Measurements from ENCODE around the gene CLK4.

The CLK4 gene

DNA sequence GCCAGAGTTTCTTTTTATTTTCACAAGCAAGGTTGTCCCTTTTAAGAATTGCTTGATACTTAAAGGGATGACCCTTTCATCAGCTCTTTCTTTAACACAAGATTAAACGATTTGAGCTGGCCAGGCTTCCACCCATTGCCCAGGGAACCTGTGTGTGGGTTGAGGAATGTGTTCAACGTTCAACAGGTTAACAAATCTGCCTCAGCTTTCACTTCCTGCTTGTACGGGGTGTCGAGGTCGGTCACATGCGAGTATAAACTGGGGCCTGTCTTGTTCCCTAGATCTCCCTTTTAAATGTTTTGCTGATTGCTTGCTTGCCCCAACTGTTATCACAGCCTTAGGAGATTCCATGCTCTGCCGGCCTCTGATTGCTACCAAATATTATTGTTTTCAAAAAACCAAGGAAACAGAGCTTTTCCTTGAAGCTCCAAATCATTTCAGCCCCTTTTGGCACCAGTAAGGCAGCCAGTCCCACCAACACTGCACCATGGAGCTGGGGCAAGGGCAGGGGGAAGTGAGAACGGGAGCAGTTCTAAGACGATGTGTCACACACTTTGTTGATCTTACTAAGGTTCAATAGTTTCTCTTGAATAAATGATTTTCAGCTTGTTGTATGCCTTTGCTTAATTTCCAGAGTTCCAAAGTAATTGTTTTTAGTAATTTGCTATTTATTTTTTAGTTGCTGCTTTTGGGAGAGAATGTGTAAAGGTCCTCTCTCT lies 10.7 kb upstream of the CLK4 start:
- no peak for DNase-seq (ENCODE audit: low read depth)

DNA sequence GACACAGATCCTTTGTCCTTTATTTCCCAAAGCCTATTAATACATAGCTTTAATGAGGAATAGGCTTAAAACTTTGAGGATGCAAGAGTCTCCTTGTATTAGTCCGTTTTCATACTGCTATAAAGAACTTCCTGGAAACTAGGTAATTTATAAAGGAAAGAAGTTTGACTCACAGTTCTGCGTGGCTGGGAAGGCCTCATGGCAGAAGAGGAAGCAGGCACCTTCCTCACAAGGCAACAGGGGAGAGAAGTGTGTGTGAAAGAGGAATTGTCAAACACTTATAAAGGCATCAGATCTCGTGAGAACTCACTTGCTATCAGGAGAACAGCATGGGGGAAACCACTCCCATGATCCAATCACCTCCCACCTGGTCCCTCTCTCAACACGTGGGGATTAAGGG lies 5.4 kb upstream of the CLK4 start:
- no peak for DNase-seq (ENCODE audit: low read depth)

DNA sequence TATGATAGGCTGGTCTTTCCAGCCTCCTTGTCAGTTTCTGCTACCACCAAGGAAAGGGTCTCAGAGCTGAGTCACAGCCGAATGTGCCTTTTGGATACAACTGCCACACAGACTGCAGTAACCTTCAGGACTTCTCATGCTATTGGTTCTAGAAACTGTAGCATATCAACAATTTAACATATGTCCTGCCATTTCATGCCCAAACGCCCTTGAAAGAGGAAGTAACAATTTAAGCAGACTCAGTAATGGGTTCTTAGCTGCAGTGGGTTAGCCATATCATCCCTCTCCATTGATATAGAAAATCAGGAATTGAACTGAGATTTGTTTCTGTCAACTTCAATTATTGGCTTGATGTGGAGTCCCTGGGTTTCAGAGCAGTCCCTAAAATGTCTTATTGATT lies 4.1 kb upstream of the CLK4 start:
- no peak for DNase-seq (ENCODE audit: low read depth)

DNA sequence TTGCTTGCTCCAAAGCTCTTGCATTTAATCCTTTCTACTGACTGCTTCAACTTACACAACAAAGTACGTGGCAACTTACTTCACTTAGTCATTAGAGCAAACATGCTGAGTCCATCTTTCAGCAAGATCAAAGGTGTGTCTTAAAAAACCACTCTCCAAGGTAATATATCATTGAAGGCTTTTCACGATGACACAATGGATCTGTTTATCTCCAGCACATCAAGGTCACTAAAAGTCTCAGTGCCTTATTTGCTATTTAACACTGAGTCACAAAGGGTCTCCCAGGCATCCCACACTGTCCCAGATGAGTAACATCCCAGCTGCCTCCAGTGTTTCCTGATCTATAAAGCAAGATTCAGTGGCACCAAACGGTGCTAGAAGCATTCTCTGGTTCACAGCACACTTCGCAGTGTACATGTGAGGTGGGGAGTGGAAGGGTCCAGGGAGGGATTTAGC lies 3.7 kb upstream of the CLK4 start:
- DNase-seq (ENCODE audit: low read depth), result no peak

DNA sequence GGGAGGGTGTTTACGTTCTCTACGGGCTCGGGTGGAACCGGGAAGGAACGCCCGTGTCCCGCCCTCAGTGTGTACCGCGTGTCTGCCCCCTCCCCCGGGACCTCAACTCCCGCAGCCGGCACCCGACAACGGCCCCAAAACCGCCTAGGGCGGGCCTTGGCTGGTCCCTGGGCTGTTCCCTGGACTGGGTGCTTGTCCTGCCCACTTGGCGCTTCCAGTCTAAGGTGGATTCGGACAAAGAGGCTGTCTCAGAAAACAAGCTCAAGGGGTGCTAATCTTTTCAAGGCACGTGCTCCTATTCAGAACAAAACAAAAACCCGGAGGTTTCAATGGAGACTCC lies 379 bp upstream of the CLK4 start:
- no peak for DNase-seq (ENCODE audit: low read depth)

DNA sequence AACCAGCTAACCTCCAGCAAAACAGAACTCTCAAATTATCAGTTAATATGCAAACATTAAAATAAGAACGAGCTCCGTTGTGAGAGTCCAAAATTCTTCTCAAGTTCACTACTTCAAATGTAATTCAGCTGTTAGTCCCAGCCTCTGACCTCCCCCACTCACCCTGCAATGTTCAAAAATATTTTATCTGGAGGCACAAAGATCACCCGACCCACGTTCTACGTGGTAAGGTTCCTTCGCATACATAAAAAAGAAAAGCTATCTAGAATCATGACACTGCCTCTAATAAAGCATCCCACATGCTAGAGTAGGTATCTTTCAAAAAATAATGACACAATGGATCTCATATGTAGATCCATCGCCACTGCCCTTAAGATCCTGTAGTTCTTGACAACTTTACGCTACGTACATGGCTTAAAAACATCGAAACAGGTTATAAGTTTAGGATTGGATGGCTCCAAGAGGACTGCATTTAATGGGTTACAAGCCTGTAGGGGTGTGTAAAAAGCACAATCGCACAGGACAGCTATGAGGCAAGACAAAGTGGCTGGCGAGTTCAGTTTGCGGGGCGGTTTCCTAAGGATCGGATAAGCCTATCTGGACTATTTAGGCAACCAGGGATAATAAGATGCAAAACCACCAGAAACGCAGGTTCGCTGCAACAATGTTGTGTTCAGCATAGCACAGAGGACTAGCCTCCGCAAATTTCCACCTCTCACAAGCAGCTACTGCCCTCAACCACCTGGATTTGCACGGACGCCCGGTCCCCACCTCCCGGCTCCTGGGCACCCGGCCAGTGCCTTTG lies 969 bp downstream of the CLK4 start:
- no peak for DNase-seq (ENCODE audit: low read depth)

DNA sequence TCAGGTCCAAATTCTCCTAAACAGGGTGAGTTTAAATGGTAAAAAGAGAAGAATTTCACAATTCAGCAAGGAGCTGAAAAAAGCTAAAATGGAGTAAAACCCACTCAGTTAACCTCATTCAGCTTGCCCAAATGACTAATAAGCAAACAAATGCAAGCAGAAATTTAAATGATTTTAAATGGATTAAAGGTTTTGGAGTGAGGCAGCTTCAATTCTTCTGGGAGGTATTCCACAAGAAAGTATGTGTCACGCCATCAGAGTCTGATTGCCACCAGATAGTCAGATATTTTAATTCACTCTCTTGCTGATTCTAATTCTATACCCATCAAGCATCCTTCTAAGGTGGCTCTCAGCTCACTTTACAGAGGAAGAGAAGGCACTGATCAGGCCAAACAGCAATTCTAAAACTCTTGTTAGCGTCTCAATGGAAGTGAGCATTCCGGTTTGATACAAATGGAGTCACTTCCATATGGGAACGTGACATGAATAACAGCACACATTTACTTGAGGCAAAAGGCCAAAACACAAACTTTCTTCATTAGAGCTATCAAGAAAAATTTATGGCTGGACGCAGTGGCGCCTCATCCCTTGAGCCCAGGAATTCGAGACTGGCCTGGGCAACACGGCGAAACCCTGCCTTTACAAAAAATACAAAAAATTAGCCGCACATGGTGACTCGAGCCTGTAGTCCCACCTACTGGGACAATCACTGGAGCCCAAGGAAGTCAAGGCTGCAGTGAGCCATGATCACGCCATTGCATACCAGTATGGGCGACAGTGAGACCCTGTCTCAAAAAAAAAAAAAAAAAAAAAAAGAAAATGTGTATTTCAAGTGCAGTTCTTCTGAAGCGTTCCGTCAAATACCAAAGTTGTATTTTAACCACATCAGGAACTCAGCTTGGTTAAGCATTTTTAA lies 2.0 kb downstream of the CLK4 start:
- no peak for DNase-seq (ENCODE audit: low read depth)

DNA sequence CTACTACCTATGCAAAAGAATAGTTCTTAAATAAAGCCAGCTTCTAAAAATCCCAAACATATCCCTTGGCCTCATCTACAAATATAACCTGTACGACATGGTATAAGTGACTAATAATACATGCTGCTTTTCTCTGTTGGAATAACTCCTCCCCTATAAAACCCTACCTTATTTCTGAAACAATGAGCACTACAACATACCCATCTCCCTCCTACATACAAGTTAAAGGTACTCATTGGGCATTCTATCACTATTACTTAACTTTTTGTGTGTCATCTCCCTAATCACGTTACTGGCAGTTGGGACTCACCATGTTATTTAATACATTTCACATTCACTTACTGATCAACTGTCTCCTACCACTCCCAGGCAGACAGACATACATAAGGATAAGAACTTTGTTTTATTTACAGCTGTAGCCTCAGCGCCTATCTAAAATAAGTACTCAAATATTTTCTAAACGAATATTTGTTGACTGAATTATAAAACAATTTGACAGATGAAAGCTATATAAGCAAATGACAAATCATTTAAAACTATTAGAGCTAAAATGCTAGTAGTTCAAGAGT lies 4.1 kb downstream of the CLK4 start:
- no peak for DNase-seq (ENCODE audit: low read depth)

DNA sequence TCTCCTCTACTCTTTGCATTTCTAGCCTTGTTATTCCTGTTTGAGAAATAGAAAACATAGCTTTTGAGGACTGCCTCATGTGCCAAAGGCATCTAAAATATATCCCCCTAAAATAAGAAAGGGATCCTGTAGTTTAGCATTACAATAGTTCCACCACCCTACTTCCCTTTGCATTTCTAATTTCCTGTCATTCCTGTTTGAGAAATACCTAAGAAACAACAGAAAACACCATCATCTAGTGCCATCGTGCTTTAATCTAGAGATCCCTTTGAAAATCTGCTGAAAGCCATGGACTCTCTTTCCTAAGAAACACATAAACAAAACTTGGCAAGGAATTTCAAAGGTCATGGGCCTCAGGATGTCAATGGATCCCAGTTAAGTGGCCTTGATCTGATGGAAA lies 7.5 kb downstream of the CLK4 start:
- DNase-seq (ENCODE audit: low read depth), result no peak

DNA sequence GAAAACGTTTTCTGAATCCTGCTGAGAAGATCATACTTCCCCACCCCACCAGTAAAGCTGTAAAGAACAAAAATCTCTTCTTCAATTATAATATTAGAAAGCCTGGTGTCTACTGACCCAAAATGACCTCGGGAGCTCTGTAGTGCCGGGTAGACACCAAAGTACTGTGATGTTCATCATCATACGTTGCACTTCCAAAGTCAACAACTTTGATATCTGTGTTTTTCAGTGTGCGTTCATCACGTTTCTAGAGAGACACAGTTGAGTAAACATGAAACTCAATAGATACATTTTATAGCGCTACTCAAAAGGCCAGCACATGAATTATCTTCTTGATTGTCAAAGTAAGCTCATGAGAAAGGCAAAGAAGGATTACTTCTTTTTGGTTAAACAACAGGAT lies 14.6 kb downstream of the CLK4 start:
- DNase-seq (ENCODE audit: low read depth), result no peak

DNA sequence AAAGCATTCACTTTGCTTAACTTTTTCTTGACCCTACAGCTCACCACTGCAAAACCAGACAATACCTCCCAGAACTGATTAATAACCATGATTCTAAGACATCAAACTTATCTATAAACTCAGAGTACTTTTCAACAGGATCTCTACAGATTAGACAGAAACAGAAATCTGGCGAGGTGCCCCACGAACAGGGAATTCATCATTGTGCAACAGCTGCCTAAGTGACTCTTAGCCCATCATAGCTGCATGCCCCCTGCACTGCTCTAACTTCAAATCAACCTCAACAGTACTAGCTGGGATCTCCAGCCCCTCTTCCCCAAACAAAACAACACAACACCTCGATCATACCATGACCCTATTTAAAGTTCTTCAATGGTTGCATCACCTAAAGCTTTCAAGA lies 20.6 kb downstream of the CLK4 start:
- DNase-seq (ENCODE audit: low read depth), result no peak

DNA sequence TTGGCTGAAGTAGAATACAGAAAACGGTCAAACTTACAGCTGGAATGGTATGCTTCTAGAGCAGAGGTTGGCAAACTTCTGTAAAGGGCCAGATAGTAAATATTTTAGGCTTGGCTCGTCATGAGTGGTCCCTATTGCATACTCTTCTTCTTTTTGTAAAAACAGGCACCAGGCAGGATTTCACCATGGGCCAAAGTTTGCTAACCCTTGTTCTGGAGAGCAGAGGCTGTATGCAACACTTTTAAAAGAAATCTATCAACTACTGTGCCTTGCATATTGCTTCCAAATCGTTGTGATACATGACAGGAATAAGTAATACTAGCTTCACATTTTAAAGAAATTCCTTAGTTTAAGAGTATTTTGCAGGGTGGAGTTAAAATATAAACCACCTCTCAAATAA lies 21.1 kb downstream of the CLK4 start:
- no peak for DNase-seq (ENCODE audit: low read depth)

DNA sequence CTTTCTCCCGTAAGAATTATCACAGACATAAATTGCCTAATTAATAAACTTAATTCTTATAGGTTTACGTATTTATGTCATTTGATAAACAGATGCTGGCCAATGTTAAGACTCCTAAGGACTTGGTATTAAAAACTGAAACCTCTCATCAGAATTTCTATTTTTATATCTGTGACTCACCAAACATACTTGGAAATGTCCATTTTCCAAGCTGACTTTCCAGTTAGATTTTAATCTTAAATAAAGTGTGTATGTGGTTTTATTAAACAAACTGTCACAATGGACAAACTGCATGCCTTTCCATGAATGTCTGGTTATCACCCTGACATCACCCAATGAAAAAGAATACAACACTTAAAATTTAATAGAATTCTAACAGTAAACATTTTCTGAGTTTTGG lies 24.1 kb downstream of the CLK4 start:
- no peak for DNase-seq (ENCODE audit: low read depth)

DNA sequence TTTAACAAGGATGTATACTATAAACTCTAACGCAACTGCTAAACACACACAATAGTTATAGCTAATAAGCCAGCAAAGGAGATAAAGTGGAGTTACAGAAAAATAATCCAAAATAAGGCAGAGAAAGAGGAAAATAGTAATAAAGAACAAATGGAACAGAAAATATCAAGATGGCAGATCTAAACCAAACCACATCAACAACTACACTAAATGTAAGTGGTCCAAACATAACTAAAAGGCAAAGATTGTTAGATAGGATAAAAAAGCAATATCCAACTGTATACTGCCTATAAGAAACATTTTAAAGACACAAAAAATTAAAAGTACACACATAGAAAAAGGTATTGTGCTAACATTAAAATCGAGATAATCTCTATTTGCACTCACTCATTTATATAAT lies 31.1 kb downstream of the CLK4 start:
- DNase-seq (ENCODE audit: low read depth), result no peak

DNA sequence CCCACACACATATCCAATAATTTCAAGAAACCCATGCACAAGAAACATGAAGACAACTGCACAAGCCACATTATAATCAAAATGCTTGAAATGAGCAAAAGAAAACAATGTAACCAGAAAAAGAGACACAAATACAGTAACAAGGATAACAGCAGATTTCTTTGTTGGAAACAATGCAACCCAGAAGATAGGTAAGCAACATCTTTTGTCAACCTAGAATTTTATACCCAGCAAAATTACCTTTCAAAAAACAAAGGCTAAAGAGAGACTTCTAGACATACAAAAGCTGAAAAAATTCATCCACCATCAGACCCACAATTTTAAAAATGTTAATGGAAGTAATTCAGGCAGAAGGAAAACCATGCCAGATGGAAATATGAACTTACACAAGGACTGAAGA lies 31.7 kb downstream of the CLK4 start:
- no peak for DNase-seq (ENCODE audit: low read depth)

DNA sequence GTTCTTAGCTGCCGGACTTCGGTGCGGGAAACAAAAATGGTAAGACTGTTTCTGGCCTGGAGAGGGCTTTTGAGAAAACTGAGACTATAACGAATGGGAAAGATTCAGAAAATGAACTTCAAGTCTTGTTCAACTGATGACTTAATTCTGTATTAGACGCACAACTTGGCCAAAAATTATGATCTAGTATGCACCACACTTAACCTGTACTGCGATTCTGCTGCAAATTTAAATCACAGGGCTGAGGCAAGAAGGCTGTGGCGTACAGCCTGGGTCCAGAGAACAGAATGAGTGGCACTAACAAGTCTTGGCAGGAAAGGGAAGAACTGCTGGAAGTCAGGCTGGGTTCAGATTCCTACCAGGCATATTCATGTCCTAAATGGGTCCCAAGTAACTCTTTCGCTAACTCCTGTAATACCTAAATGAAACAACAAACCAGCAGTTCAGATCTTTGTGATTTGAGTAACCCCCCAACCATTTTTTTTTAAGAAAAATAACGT lies 35.9 kb downstream of the CLK4 start:
- no peak for DNase-seq (ENCODE audit: low read depth)

DNA sequence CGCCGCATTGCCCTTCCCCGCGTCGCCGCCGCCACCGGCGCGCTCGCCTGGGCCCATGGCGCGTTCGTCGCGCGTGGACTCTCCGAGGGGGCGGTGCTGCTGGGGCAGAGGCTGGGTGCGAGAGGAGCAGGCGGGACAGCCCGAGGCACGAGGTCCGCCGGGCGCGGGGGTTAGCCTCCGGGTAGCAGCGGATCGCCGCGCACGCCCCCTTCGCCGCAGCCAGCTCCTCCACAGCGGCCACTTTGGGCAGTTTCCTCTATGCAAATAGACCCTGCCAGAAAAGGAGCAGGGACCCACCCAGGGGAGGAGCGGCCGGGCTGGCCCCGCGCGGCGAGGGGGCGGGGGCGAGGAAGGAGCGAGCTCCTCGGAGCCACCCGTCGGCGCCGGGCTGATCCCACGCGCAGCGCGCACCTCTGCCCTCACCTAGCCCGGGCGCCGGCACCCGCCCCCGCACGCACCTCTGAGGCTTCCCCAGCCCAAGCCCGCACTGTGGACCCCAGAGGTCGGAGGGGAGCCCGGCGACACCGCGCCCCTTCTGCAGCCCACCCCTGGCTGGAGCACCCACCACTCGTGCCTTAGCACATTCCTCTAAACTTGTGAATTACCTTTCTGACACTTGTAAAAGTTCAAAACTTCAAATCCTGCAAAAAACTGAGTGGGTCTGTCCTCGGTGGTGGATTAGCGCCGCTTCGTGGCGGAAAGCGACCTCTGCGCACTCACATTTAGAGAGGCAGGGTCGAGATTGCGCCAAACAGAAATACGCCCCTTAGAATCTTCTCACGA lies 36.5 kb downstream of the CLK4 start, which contains the start of gene COL23A1:
Gene COL23A1 (minus strand): TSS at position 253 of the 783 bp plus-strand sequence.
- peak; percentile 20 for DNase-seq (ENCODE audit: low read depth)

DNA sequence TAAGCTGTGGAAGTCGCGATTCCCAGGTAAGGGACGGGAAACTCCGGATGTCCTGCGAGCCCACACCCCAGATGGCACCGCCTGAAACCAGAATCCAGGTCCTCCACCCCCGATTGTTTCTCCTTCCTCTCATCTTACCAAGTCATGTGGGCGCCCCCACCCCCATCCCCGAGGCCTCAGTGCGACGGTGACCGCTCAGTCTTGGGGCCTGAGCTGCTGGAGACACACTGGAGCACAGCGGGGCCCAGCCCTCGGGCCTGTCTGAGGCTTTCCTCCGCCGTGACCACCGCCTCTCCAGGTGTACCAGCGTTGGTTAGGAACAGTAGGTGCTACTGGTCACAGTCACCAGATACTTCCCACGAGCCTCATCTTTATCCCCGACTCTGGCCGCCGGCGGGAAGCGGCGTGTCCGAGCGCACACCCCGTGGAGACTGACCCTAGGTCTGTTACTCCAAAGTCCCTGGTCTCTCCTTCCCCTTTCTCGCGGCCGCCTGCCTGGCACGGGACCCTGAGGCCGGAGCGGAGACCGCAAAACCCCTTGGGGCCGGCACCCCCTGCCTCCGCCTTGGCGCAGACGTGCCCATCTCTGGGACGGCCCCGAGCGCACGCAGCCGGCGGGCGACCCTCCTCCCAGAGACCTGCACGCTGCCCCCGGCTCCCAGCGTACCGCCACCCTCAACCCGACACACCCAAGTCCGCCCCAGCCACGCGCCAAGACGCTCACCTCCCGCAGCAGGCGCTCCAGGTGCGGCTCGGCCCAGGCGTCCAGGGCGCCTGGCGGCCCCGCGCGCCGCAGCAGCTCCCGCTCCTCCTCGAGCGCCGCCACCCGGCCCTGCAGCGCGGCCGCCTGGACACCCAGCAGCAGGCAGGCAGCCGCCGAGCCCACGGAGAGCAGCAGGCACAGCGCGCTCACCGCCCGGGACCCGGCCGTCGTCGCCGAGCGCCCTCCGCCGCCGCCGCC lies 37.4 kb downstream of the CLK4 start:
- no peak for DNase-seq (ENCODE audit: low read depth)

DNA sequence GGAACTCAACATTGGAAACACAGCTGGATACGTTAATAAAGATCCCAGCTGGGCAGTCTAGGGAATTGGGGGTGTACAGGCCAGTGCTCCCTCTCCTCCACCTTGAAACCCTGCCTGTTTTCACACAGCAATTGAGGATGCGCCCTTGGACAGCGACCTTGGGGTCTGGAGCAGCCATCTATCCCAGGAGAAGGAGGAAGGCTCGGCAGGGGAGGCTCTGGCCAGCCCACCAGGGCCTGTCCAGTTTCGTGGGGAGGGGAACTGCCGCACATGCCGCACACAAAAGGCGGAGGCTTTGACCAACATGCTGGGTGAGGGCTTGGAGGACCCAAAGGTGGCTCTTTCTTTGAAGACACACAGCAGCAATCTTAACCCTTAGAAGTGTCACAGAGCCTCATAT lies 38.1 kb downstream of the CLK4 start:
- no peak for DNase-seq (ENCODE audit: low read depth)
